ENCODE results near the gene SMYD1. TPM values are rescaled to one million over a fixed set of nuclear protein-coding genes. Genes with fewer than 3 reads are reported as not detected.

Gene SMYD1
- total RNA-seq, 1 experiment from 2014 or later: not detected

DNA sequence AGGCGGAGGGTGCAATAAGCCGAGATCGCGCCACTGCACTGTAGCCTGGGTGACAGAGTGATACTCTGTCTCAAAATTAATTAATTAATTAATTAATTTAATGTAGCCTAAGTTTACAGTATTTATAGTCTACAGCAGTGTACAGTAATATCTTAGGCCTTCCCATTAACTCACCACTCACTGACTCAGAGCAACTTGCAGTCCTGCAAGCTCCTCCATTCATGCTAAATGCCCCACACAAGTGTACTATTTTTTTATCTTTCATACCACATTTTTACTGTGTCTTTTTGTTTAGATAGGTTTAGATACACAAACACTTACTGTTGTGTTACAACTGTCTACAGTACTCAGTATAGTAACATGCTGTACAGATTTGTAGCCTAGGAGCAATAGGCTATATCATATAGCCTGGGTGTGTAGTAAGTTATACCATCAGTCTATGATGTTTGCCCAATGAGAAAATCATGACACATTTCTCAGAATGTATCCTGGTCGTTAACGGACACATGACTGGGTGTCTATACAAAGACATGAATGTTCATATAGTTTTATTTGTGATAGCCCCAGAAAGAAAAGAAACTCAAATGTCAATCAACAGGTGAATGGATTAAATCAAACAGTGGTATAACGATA is 35.4 kb upstream of the SMYD1 start:
- BruUV-seq (replicated peaks): no TSS peak
- intact Hi-C loops (cut with micrococcal nuclease; ENCODE audit: unreplicated experiment): no loop called here
- Mint-ChIP-seq H3K9me3 (ENCODE audit: low read depth, unreplicated experiment) (no peaks in the 10 kb centered on the region), H3K4me1 (ENCODE audit: low read depth, unreplicated experiment) (no peaks in the 10 kb centered on the region), H3K27me3 (ENCODE audit: unreplicated experiment) (no peaks in the 10 kb centered on the region), H3K27ac (ENCODE audit: unreplicated experiment) (no peak overlapping the region), H3K4me3 (ENCODE audit: low read depth, unreplicated experiment) (no peak overlapping the region), H3K36me3 (ENCODE audit: insufficient read depth, unreplicated experiment) (peaks cover 35% of the 10 kb centered on the region)
- TF ChIP-seq, protein P1, sequence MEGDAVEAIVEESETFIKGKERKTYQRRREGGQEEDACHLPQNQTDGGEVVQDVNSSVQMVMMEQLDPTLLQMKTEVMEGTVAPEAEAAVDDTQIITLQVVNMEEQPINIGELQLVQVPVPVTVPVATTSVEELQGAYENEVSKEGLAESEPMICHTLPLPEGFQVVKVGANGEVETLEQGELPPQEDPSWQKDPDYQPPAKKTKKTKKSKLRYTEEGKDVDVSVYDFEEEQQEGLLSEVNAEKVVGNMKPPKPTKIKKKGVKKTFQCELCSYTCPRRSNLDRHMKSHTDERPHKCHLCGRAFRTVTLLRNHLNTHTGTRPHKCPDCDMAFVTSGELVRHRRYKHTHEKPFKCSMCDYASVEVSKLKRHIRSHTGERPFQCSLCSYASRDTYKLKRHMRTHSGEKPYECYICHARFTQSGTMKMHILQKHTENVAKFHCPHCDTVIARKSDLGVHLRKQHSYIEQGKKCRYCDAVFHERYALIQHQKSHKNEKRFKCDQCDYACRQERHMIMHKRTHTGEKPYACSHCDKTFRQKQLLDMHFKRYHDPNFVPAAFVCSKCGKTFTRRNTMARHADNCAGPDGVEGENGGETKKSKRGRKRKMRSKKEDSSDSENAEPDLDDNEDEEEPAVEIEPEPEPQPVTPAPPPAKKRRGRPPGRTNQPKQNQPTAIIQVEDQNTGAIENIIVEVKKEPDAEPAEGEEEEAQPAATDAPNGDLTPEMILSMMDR (IDR thresholded peaks at IDR 0.05; ENCODE audit: unreplicated experiment): no peak
- CTCF ChIA-PET: no interaction called here
- no peak for DNase-seq

DNA sequence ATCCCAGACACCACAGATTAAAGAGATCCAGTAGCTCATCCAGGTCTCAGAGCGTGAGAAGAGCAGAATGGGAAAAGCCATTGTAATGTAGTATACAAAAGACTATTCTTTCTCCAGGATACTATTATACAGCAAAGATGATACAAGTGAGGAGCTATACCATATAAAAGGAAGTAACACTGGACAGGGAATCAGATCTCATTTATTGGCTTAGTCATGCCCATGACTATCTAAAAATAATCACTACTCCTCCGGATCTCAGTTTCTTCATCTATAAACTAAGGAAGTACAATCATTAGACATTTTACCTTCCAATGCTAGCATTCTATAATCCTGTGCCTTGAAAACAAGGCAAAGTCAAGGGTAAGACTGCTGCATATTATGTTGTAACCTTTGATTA is 31.4 kb upstream of the SMYD1 start:
- CTCF ChIA-PET: interaction anchor here (1.3 kb wide), 1 partner anchor 31 kb away, joined by 3 read pairs; no protein-coding TSS in a partner anchor
- H3K4me1 Mint-ChIP-seq (ENCODE audit: low read depth, unreplicated experiment): peaks cover 18% of the 10 kb centered on the region
- intact Hi-C loops (cut with micrococcal nuclease; ENCODE audit: unreplicated experiment): no loop called here
- no peaks in the 10 kb centered on the region for H3K27me3 Mint-ChIP-seq (ENCODE audit: unreplicated experiment)
- no peak overlapping the region for H3K4me3 Mint-ChIP-seq (ENCODE audit: low read depth, unreplicated experiment)
- TF ChIP-seq, protein P1 (IDR thresholded peaks at IDR 0.05; ENCODE audit: unreplicated experiment): no peak
- BruUV-seq (replicated peaks): no TSS peak
- no peak for DNase-seq
- H3K9me3 Mint-ChIP-seq (ENCODE audit: low read depth, unreplicated experiment): no peaks in the 10 kb centered on the region
- peaks cover 13% of the 10 kb centered on the region for H3K36me3 Mint-ChIP-seq (ENCODE audit: insufficient read depth, unreplicated experiment)
- H3K27ac Mint-ChIP-seq (ENCODE audit: unreplicated experiment): no peak overlapping the region

DNA sequence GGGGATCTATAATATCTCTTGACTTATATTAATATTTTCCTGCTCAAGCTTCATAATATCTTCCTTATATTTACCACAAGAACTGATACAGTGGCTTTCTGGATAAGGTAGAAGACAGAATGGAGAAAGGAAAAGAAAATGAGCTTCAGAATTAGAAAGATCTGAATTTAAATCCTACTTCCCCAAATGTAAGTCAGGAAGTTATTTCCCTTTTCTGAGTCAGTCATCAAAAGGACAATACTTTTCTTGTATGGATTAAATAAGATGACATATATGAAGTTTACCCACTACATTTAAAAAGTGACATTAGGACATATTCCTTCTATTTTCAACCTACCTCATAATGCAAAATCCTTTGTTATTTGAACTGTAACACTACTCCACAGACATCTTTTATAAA is 31.0 kb upstream of the SMYD1 start:
- no peak for DNase-seq
- Mint-ChIP-seq H3K27me3 (ENCODE audit: unreplicated experiment) (no peaks in the 10 kb centered on the region), H3K27ac (ENCODE audit: unreplicated experiment) (no peak overlapping the region), H3K9me3 (ENCODE audit: low read depth, unreplicated experiment) (no peaks in the 10 kb centered on the region), H3K4me1 (ENCODE audit: low read depth, unreplicated experiment) (peaks cover 19% of the 10 kb centered on the region), H3K36me3 (ENCODE audit: insufficient read depth, unreplicated experiment) (peaks cover 13% of the 10 kb centered on the region), H3K4me3 (ENCODE audit: low read depth, unreplicated experiment) (no peak overlapping the region)
- CTCF ChIA-PET: interaction anchor here (1.3 kb wide), 1 partner anchor 31 kb away, joined by 3 read pairs; no protein-coding TSS in a partner anchor
- TF ChIP-seq, protein P1 (IDR thresholded peaks at IDR 0.05; ENCODE audit: unreplicated experiment): no peak
- no TSS peak for BruUV-seq (replicated peaks)
- intact Hi-C loops (cut with micrococcal nuclease; ENCODE audit: unreplicated experiment): no loop called here

DNA sequence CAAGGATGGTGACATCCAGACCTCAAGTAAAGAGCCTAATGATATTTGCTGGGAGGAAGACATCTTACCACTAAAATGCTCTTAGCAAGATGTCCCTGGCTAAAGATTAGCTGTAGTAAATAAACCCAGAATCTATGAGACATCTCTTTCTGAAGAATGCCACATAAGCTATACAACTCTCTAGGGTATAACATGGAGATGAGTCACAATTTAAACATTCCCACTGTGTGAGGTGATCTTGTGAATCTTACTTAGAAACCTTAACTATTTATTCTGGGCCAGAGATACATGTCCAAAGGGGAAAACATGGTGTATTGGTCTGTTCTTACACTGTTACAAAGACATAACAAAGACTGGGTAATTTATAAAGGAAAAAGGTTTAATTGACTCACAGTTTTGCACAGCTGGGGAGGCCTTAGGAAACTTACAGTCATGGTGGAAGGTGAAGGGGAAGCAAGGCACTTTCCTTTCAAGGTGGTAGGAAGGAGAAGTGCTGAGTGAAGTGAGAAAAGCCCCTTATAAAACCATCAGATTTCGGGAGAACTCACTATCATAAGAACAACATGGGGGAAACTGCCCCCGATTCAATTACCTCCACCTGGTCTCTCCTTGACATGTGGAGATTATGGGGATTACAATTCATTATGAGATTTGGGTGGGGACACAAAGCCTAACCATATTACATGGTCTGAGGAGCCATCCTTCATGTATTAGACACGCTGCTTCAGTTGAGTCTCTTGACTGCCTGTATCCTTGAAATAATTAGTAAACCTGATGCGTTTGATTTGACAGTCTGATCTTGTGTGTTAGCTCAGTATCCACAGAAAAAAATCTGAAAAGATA is 29.1 kb upstream of the SMYD1 start:
- intact Hi-C loops (cut with micrococcal nuclease; ENCODE audit: unreplicated experiment): no loop called here
- peak overlapping the region; percentile 48 for H3K27ac Mint-ChIP-seq (ENCODE audit: unreplicated experiment)
- H3K9me3 Mint-ChIP-seq (ENCODE audit: low read depth, unreplicated experiment): no peaks in the 10 kb centered on the region
- H3K4me1 Mint-ChIP-seq (ENCODE audit: low read depth, unreplicated experiment): peaks cover 19% of the 10 kb centered on the region
- H3K4me3 Mint-ChIP-seq (ENCODE audit: low read depth, unreplicated experiment): no peak overlapping the region
- no peak for DNase-seq
- peaks cover 11% of the 10 kb centered on the region for H3K36me3 Mint-ChIP-seq (ENCODE audit: insufficient read depth, unreplicated experiment)
- CTCF ChIA-PET: interaction anchor here (1.2 kb wide), 1 partner anchor 16 kb away, joined by 4 read pairs; no protein-coding TSS in a partner anchor
- no peaks in the 10 kb centered on the region for H3K27me3 Mint-ChIP-seq (ENCODE audit: unreplicated experiment)
- BruUV-seq (replicated peaks): no TSS peak
- TF ChIP-seq, protein P1 (IDR thresholded peaks at IDR 0.05; ENCODE audit: unreplicated experiment): no peak
